ENCODE measurements around the gene GDE1.

The GDE1 gene

GRCh38 chr16:19523559-19524355 lies 1.9 kb upstream of the GDE1 start, which contains the start of gene CCP110:
TSS of gene CCP110 (plus strand) at chr16:19523942. CDS start at chr16:19527882, 3,940 bp downstream.
- DNase-seq (ENCODE audit: low spot score): peak; percentile 92

DNA sequence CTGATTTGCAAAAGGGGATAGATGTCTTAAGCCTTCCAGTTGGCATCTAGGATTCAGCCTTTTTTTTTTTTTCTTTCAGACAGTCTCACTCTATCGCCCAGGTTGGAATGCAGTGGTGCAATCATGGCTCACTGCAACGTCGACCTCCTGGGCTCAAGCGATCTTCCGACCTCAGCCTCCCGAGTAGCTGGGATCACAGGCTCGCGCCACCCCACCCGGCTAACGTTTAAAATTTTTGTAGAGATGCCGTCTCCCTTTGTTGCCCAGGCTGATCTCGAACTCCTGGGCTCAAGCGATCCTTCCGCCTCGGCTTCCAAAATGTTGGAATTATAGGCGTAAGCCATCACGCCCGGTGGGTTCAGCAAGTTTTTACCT lies 1.3 kb upstream of the GDE1 start:
- DNase-seq (ENCODE audit: low spot score): no peak

GRCh38 chr16:19522760-19523159 lies 862 bp upstream of the GDE1 start:
- DNase-seq (ENCODE audit: low spot score): no peak

DNA sequence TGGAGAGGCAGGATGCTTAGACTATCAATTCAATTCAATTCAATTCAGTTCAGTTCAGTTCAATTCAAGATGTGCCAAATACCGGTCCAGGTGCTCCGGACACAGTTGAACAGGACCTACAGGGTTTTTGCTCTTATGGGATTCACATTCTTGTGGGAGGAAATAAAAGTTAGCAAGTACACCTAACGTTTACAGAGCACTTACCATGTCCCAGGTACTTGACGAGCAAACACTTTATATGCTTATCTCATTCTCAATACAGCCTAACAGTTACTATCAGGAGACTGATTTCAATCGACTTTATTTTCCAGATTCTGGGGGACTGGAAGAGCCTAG lies 467 bp upstream of the GDE1 start:
- no peak for DNase-seq (ENCODE audit: low spot score)

- DNase-seq (ENCODE audit: low spot score): no peak
Measured at GRCh38 chr16:19520861-19521331, 1.0 kb downstream of the GDE1 start.

- no peak for DNase-seq (ENCODE audit: low spot score)
Measured at GRCh38 chr16:19518388-19518787, 3.5 kb downstream of the GDE1 start.

GRCh38 chr16:19517424-19518089 lies 4.3 kb downstream of the GDE1 start:
- DNase-seq (ENCODE audit: low spot score): no peak

DNA sequence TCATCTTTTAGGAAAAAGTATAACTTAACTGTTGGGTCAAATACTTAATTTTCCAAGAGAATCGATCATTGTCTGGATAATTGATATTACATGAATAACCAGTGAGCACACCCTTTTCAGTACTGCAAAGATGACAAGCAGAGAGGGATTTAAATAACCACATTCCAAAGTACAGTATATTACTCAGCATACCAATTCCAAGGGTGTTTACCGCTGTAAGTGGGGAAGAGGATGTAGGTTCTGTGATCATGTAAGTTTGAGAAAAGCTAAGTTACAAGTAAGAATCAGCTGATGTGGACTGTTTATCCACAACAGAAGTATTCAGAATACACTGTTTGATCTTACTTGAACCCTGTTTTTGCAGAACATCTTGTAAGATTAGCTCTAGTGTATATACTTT lies 6.1 kb downstream of the GDE1 start:
- no peak for DNase-seq (ENCODE audit: low spot score)

DNA sequence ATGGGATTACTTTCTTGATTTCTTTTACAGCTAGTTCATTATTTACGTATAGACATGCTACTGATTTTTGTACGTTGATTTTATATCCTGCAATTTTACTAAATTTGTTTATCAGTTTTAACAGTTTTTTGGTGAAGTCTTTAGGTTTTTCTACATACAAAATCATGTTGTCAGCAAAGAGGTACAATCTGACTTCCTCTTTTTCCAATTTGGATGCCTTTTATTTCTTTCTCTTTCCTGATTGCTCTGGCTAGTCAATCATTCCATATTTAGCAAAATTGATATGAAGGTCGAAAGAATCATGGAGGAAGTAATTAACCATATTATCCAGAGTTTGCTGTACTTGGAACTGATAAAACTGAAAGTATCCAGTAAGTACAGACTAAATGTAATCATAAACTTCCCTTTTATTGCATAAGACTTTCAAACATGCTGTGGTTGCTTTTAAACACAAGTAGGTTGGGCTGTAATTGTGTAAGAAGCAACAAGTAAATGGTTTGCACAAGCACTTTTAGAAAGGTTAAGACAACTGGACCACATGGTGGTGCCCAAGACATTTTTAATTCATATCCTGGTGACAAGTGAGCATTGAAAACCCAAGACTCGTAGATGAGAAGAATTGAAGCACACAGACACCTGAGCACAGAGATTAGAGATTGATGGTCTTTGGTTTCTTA lies 8.4 kb downstream of the GDE1 start:
- DNase-seq (ENCODE audit: low spot score): no peak

GRCh38 chr16:19512297-19512696 lies 9.6 kb downstream of the GDE1 start:
- no peak for DNase-seq (ENCODE audit: low spot score)

- DNase-seq (ENCODE audit: low spot score): no peak
Measured at GRCh38 chr16:19507867-19508266, 14.0 kb downstream of the GDE1 start.

DNA sequence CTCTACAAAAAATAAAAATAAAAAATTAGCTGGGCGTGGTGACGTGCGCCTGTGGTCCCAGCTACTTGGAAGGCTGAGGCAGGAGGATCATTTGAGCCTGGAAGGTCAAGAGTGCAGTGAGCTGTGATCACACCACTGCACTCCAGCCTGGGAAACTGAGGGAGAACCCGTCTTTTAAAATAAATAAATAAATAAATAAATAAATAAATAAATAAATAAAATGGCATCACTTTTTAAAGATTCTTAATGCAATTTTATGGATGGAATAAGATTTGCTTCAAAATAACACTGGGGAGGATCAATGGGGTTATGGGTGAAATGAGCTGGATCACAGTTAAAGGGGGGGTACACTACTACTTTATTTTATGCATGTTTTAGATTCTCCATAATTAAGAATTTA lies 14.9 kb downstream of the GDE1 start:
- no peak for DNase-seq (ENCODE audit: low spot score)

DNA sequence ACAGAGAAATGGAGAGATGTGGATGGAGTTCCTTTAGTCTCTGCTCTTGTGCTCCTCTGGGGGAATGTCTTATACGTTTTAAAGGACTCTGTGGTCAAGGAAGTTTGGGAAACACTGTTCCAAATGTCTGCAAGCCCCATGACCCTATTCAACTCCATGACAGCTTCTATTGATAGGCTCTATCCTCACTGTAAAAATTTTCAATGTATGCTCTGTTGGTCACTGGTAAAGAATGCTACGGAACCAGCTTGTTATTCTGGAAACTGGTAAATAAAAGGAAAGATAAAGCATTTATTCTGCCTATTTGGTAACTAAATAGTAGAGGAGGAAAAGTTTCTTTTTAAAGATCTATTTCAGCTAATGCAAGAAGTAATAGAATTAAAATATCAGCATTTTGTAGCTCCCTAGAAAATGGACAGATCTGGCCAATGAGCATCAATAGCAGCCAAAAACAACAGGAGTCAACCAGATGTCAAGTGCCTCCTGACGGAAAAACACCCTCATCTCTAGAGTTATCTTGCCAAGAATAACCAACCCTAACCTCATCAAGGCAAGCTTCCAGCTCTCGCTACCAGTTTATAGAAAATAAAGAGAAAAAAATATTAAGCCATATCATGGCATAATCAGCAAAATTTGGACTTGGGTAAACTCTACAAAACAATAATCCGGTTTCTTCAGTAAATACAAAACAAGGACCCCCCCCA lies 16.1 kb downstream of the GDE1 start:
- DNase-seq (ENCODE audit: low spot score): no peak

- no peak for DNase-seq (ENCODE audit: low spot score)
Measured at GRCh38 chr16:19503461-19504075, 18.3 kb downstream of the GDE1 start.

DNA sequence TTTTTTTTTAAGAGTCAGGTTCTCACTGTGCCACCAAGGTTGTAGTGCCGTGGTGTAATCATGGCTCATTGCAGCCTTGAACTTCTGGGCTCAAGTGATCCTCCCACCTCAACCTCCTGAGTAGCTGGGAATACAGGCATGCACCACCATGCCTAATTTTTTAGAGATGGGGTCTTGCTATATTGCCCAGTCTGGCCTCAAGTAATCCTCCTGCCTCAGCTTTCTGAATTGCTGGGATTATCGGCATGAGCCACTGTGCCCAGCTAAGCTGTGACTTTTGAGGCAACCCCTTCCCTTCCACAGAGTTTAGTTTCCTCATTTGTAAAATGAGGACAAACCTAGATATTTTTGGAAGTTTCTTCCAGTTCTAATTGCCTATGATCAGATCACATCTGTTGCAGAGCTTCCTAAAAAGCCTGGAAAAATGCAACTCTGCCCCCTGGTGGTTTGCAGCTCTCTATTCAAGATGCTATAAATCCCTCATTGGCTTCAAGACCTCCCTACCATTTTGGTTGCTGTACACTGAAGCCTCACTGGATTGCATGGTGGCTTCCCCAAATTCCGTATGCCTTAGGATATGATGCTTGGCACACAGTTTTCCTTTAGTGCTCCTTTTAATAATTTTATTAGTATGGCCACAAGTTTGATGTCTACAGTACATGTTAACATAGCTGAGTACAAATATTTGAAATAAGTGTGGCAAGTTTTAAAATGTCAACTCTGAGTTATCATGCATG lies 19.3 kb downstream of the GDE1 start:
- peak; percentile 64 for DNase-seq (ENCODE audit: low spot score)

DNA sequence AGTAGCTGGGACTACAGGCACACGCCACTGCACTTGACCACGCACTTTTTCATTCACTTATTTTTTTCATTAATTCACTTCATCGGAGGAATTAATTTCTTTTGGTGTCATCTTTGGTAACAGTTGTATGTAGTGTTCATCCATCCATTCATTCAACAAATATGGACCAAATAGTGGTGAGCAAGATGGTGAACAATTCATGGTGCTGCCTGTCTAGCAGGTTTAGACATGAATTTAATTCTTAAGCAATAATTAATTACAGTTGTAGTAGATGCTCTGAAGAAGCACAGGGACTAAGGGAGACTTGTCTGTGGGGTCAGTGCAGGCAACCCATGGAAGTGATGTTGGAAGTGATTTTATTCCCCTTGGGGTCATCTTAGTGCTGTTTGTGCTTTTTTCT lies 22.4 kb downstream of the GDE1 start:
- DNase-seq (ENCODE audit: low spot score): no peak

GRCh38 chr16:19499006-19499405 lies 22.9 kb downstream of the GDE1 start:
- no peak for DNase-seq (ENCODE audit: low spot score)

DNA sequence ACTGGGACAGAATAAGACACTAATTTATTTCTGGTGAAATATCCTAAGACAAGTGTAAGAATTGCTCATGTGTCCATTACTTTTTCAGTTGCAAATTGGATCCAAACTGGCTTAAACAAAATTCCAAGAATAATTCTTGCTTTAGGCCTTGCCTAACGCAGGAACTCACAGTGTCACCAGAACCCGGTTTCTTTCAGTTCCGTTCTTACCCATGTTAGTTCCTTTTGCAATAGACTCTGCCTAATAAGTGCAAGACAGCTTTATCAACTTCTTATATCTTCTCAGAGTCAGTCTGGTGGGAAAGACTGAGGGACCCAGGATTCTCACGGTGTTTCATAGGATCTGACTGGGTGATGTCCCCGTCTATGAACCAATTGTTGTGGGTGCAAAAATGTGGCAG lies 24.7 kb downstream of the GDE1 start:
- no peak for DNase-seq (ENCODE audit: low spot score)

GRCh38 chr16:19490619-19491018 lies 31.3 kb downstream of the GDE1 start:
- DNase-seq (ENCODE audit: low spot score): no peak

DNA sequence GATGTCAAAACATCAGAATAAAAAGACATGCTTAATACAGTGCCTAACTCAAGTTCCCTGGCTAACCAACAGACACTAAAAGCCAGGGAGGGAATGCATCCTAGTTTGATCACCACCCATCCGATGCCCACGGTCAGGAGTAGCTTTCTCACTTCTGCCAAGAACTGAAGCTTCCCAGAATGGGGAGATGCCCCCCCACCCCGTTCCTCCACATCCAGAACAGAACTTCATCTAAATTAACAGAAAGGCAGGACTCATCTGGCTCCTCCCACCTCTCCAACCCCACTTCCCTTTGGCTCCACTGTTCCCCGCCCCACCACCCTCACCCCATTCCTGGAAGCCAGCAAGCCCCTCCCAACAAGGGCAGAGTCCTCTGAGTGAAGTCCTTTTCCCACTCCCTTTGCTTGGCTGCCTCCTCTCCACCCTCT lies 33.7 kb downstream of the GDE1 start:
- DNase-seq (ENCODE audit: low spot score): no peak

GRCh38 chr16:19486750-19487325 lies 35.1 kb downstream of the GDE1 start:
- no peak for DNase-seq (ENCODE audit: low spot score)
